ENCODE results near the gene PIP4K2A.

GRCh38 chr10:22541900-22542299 is 172.5 kb downstream of the PIP4K2A start:
- no peak for TF ChIP-seq POLR2A (IDR thresholded peaks at IDR 0.05)
- TF ChIP-seq CTCF (IDR thresholded peaks at IDR 0.05), result no peak
